Neural crest cell (in vitro differentiated cells): ENCODE measurements around the gene GNAQ. TPM values are rescaled to one million over a fixed set of nuclear protein-coding genes. Genes with fewer than 3 reads are reported as not detected.
A peak's percentile ranks its signal among the peaks of the same experiment; 100 is the strongest.

Experiments
- DNase-seq: peaks from one replicate; pipeline ENCODE4 v3.0.0; 2021; ENCODE audit warnings: low read depth, mixed read lengths, low spot score
- H3K27ac Mint-ChIP-seq: one replicate; pipeline ENCODE4 v1.8.0; 2021; ENCODE audit warnings: mild to moderate bottlenecking, mixed read lengths; ENCODE audit not compliant: unreplicated experiment
- H3K27me3 Mint-ChIP-seq: 2 replicates; pipeline ENCODE4 v1.8.0; 2021; ENCODE audit warnings: low read depth, mild to moderate bottlenecking, mixed read lengths
- H3K36me3 Mint-ChIP-seq: 2 replicates; pipeline ENCODE4 v1.8.0; 2021; ENCODE audit warnings: low read depth, mild to moderate bottlenecking, mixed read lengths
- H3K4me1 Mint-ChIP-seq: 2 replicates; pipeline ENCODE4 v1.8.0; 2021; ENCODE audit warnings: mixed read lengths
- H3K4me3 Mint-ChIP-seq: one replicate; pipeline ENCODE4 v1.8.0; 2021; ENCODE audit warnings: mild to moderate bottlenecking, mixed read lengths
- H3K9me3 Mint-ChIP-seq: 2 replicates; pipeline ENCODE4 v1.8.0; 2021; ENCODE audit warnings: mixed read lengths
- total RNA-seq: library from RNA; stranded (reverse); gene quantifications from 2 replicates; pipeline ENCODE4 v1.2.1, GENCODE V29; 2021
- TF ChIP-seq, protein P1 (sequence below): fragments of 200-600 bp; sonication (generic); conservative IDR thresholded peaks from 2 replicates; pipeline ENCODE4 v1.5.0; 2021; ENCODE audit warnings: antibody characterized with exemption, mild to moderate bottlenecking

The GNAQ gene
- total RNA-seq, 1 donor from 2014 or later, result 53.3 TPM

- Mint-ChIP-seq H3K27me3 (no peaks in the 10 kb centered on the region), H3K27ac (no peak overlapping the region), H3K4me1 (peaks cover 28% of the 10 kb centered on the region), H3K36me3 (no peaks in the 10 kb centered on the region), H3K9me3 (no peaks in the 10 kb centered on the region), H3K4me3 (no peak overlapping the region)
- TF ChIP-seq, protein P1, sequence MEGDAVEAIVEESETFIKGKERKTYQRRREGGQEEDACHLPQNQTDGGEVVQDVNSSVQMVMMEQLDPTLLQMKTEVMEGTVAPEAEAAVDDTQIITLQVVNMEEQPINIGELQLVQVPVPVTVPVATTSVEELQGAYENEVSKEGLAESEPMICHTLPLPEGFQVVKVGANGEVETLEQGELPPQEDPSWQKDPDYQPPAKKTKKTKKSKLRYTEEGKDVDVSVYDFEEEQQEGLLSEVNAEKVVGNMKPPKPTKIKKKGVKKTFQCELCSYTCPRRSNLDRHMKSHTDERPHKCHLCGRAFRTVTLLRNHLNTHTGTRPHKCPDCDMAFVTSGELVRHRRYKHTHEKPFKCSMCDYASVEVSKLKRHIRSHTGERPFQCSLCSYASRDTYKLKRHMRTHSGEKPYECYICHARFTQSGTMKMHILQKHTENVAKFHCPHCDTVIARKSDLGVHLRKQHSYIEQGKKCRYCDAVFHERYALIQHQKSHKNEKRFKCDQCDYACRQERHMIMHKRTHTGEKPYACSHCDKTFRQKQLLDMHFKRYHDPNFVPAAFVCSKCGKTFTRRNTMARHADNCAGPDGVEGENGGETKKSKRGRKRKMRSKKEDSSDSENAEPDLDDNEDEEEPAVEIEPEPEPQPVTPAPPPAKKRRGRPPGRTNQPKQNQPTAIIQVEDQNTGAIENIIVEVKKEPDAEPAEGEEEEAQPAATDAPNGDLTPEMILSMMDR, result no peak
- DNase-seq, result no peak
Measured at GRCh38 chr9:77951369-77951768, 80.2 kb downstream of the GNAQ start.

DNA sequence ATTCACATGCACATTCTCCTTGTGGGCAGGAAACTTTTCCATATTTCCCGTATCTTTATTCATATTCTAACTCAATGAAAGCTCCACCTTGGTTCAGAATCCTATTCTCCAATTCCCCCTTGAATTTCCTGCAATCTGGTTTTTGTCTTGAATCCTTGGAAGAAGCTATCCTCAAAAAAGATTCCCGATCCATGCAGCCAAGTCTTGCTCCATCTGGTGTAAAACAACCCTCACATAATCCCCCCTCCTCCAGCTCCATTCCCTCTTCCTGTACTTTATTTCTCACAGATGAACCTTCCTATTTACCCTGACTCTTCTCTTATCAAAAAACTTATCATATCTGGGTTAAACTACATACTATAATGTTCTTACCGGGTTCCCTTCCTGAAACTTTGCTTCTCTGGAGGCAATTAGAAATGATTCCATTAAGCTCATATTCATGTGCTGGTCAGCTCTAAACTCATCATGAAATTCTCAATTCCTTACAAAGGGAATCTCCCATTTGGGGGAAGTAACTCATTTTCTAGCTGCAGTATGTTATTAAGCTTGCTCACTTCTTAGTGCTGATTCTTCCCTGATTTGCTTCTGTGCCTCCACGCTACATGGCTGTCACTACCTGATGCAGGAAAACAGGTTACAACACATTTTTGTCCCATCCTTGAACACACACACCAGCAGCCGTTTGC lies 81.7 kb downstream of the GNAQ start:
- Mint-ChIP-seq H3K27ac (no peak overlapping the region), H3K9me3 (no peaks in the 10 kb centered on the region), H3K4me3 (no peak overlapping the region), H3K27me3 (no peaks in the 10 kb centered on the region), H3K36me3 (no peaks in the 10 kb centered on the region), H3K4me1 (peaks cover 39% of the 10 kb centered on the region)
- no peak for DNase-seq
- TF ChIP-seq, protein P1, result no peak

GRCh38 chr9:77947651-77948050 lies 84.0 kb downstream of the GNAQ start:
- Mint-ChIP-seq H3K36me3 (no peaks in the 10 kb centered on the region), H3K27ac (peak overlapping the region; percentile 22), H3K4me3 (no peak overlapping the region), H3K27me3 (no peaks in the 10 kb centered on the region), H3K4me1 (peaks cover 45% of the 10 kb centered on the region), H3K9me3 (no peaks in the 10 kb centered on the region)
- no peak for DNase-seq
- TF ChIP-seq, protein P1, result no peak

- peaks cover 45% of the 10 kb centered on the region for H3K4me1 Mint-ChIP-seq
- no peaks in the 10 kb centered on the region for H3K27me3 Mint-ChIP-seq
- H3K27ac Mint-ChIP-seq, result no peak overlapping the region
- TF ChIP-seq, protein P1, result no peak
- no peaks in the 10 kb centered on the region for H3K36me3 Mint-ChIP-seq
- DNase-seq, result no peak
- no peaks in the 10 kb centered on the region for H3K9me3 Mint-ChIP-seq
- H3K4me3 Mint-ChIP-seq, result no peak overlapping the region
Measured at GRCh38 chr9:77946969-77947620, 84.5 kb downstream of the GNAQ start.

DNA sequence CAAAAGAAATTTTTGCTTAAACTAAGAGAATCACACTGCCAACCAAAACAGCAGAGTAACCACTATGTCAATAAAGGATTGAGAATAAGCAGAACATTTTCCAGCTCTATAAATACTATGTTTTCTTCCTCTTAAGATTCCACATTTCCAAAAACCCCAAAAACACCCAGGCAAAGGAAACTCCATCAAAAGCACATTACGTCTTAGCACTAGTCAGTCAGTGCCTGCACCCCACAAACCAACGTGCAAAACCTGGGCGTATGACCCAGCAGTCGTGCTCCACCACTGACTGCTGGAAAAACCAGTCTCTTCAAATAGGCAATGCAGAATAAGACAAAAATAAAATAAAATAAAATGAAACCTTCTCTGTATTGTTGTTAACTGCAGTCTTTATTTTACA lies 85.3 kb downstream of the GNAQ start:
- H3K4me3 Mint-ChIP-seq, result no peak overlapping the region
- no peak for DNase-seq
- H3K27me3 Mint-ChIP-seq, result no peaks in the 10 kb centered on the region
- no peaks in the 10 kb centered on the region for H3K36me3 Mint-ChIP-seq
- TF ChIP-seq, protein P1, result no peak
- H3K4me1 Mint-ChIP-seq, result peaks cover 45% of the 10 kb centered on the region
- H3K9me3 Mint-ChIP-seq, result no peaks in the 10 kb centered on the region
- H3K27ac Mint-ChIP-seq, result no peak overlapping the region
